HepG2 (cell line): Measurements from ENCODE around the gene CDH1.

ENCODE experiments used
- CTCF ChIP-seq: sonication (generic); formaldehyde crosslinking; IDR thresholded peaks from 2 replicates; pipeline ENCODE4 v1.5.0; 2020; ENCODE audit warnings: mild to moderate bottlenecking, missing genetic modification reagents, moderate library complexity
- SAFB2 ChIP-seq: sonication (generic); formaldehyde crosslinking; IDR thresholded peaks from 2 replicates; pipeline ENCODE4 v1.5.1; 2020; ENCODE audit warnings: missing genetic modification reagents, low read depth, mild to moderate bottlenecking, borderline replicate concordance
- TFDP2 ChIP-seq: sonication (generic); formaldehyde crosslinking; IDR thresholded peaks from 2 replicates; pipeline ENCODE4 v1.4.0; 2020; ENCODE audit warnings: missing genetic modification reagents

GRCh38 chr16:68792465-68793324 lies 55.6 kb downstream of the CDH1 start:
- peak; percentile 49; the same call in 1 of the 2 replicates for TF ChIP-seq TFDP2 (CRISPR knock-in tag)
- TF ChIP-seq CTCF, result no peak
- TF ChIP-seq SAFB2 (CRISPR knock-in tag), result no peak; the same call in 1 of the 2 replicates
